Vagina (tissue), 2 donors: Measurements from ENCODE around the gene IZUMO2.

Experiments
- POLR2A ChIP-seq, 2 donors: fragments of 450-650 bp; IDR thresholded peaks; one replicate each; pipeline ENCODE4 v1.6.1; 2017; ENCODE audit warnings: antibody characterized with exemption in 2 of 2, mild to moderate bottlenecking in 2 of 2, moderate library complexity in 2 of 2
- POLR2AphosphoS5 ChIP-seq, 2 donors: sonication (generic); formaldehyde crosslinking; IDR thresholded peaks; one replicate each; pipeline ENCODE4 v1.9.0; 2017; ENCODE audit warnings: antibody characterized with exemption in 2 of 2, mild to moderate bottlenecking in 2 of 2, low read depth in 1 of 2; ENCODE audit not compliant: insufficient read depth in 1 of 2

- no peak for TF ChIP-seq POLR2AphosphoS5 (IDR thresholded peaks at IDR 0.05; ENCODE audit: insufficient read depth in 1 of 2, low read depth in 1 of 2)
- no peak for TF ChIP-seq POLR2A (IDR thresholded peaks at IDR 0.05)
These were observed 39.8 kb upstream of the IZUMO2 start for GRCh38 chr19:50202962-50203280.
